ENCODE measurements around the gene LUM.
"Not testable (repeated sequence)": the region's sequence is repeated elsewhere in the genome, so short reads cannot be mapped to it uniquely, and the experiment has no call there.

Gene LUM

GRCh38 chr12:91109581-91110310 is 1.5 kb downstream of the LUM start:
- no peak for DNase-seq (ENCODE audit: low spot score)

- peak; percentile 11 for DNase-seq (ENCODE audit: low spot score)
Observed at GRCh38 chr12:91109148-91109564, 2.1 kb downstream of the LUM start.

GRCh38 chr12:91108196-91108755 is 3.0 kb downstream of the LUM start:
- DNase-seq (ENCODE audit: low spot score), result peak; percentile 73

GRCh38 chr12:91106283-91106682 is 5.0 kb downstream of the LUM start:
- DNase-seq (ENCODE audit: low spot score), result no peak

GRCh38 chr12:91105807-91106206 is 5.5 kb downstream of the LUM start:
- DNase-seq (ENCODE audit: low spot score), result no peak

- no peak for DNase-seq (ENCODE audit: low spot score)
Observed at GRCh38 chr12:91104812-91105466, 6.4 kb downstream of the LUM start.

GRCh38 chr12:91103624-91104023 is 7.7 kb downstream of the LUM start:
- DNase-seq (ENCODE audit: low spot score), result no peak

GRCh38 chr12:91103101-91103500 is 8.2 kb downstream of the LUM start:
- DNase-seq (ENCODE audit: low spot score), result no peak

- DNase-seq (ENCODE audit: low spot score), result no peak
Observed at GRCh38 chr12:91100906-91101305, 10.4 kb downstream of the LUM start.

GRCh38 chr12:91099836-91100235 is 11.5 kb downstream of the LUM start:
- no peak for DNase-seq (ENCODE audit: low spot score)

GRCh38 chr12:91099341-91099740 is 12.0 kb downstream of the LUM start:
- DNase-seq (ENCODE audit: low spot score), result peak; percentile 47

GRCh38 chr12:91098941-91099340 is 12.4 kb downstream of the LUM start:
- peak; percentile 57 for DNase-seq (ENCODE audit: low spot score)

GRCh38 chr12:91098461-91098860 is 12.8 kb downstream of the LUM start:
- no peak for DNase-seq (ENCODE audit: low spot score)

GRCh38 chr12:91094957-91095356 is 16.3 kb downstream of the LUM start:
- DNase-seq (ENCODE audit: low spot score), result no peak

GRCh38 chr12:91094032-91094662 is 17.1 kb downstream of the LUM start:
- no peak for DNase-seq (ENCODE audit: low spot score)

GRCh38 chr12:91093341-91093740 is 18.0 kb downstream of the LUM start:
- DNase-seq (ENCODE audit: low spot score), result no peak

GRCh38 chr12:91091916-91092715 is 19.2 kb downstream of the LUM start:
- no peak for DNase-seq (ENCODE audit: low spot score)

GRCh38 chr12:91089953-91090352 is 21.3 kb downstream of the LUM start:
- DNase-seq (ENCODE audit: low spot score), result not testable (repeated sequence)

GRCh38 chr12:91080041-91080440 is 31.3 kb downstream of the LUM start:
- DNase-seq (ENCODE audit: low spot score), result no peak

- DNase-seq (ENCODE audit: low spot score), result no peak
Observed at GRCh38 chr12:91078501-91078900, 32.8 kb downstream of the LUM start.

- no peak for DNase-seq (ENCODE audit: low spot score)
Observed at GRCh38 chr12:91077228-91077954, 33.9 kb downstream of the LUM start.

All from SK-N-DZ (cell line).